CD4-positive, alpha-beta T cell treated with Interleukin-17A for 4 hours (primary cell): Measurements from ENCODE around the gene S1PR1.
A peak's percentile ranks its signal among the peaks of the same experiment; 100 is the strongest.
"Not testable (repeated sequence)": the region's sequence is repeated elsewhere in the genome, so short reads cannot be mapped to it uniquely, and the experiment has no call there.

Source experiments
- DNase-seq: peaks from one replicate; pipeline ENCODE4 v3.0.0-alpha.2; 2020; ENCODE audit warnings: mixed read lengths

Gene S1PR1

GRCh38 chr1:101220906-101221305 is 15.9 kb upstream of the S1PR1 start:
- DNase-seq, result no peak

GRCh38 chr1:101221945-101222429 is 14.8 kb upstream of the S1PR1 start:
- DNase-seq, result no peak

- DNase-seq, result no peak
These were observed 9.0 kb upstream of the S1PR1 start for GRCh38 chr1:101227837-101228236.

- DNase-seq, result no peak
These were observed 8.2 kb upstream of the S1PR1 start for GRCh38 chr1:101228424-101229134.

- not testable (repeated sequence) for DNase-seq
These were observed 4.6 kb upstream of the S1PR1 start for GRCh38 chr1:101232182-101232581.

GRCh38 chr1:101233495-101233894 is 3.3 kb upstream of the S1PR1 start:
- no peak for DNase-seq

- DNase-seq, result no peak
These were observed 1.6 kb upstream of the S1PR1 start for GRCh38 chr1:101235216-101235695.

GRCh38 chr1:101235696-101236515 is 913 bp upstream of the S1PR1 start:
- DNase-seq, result peak; percentile 82

GRCh38 chr1:101237229-101237837 is 514 bp downstream of the S1PR1 start:
- DNase-seq, result peak; percentile 46

- peak; percentile 80 for DNase-seq
These were observed 1.3 kb downstream of the S1PR1 start for GRCh38 chr1:101238031-101238628.

GRCh38 chr1:101238681-101239094 is 1.9 kb downstream of the S1PR1 start:
- peak; percentile 91 for DNase-seq

- DNase-seq, result peak; percentile 71
These were observed 2.5 kb downstream of the S1PR1 start for GRCh38 chr1:101239095-101240040.

GRCh38 chr1:101240041-101240430 is 3.2 kb downstream of the S1PR1 start:
- DNase-seq, result peak; percentile 24

- DNase-seq, result no peak
These were observed 4.8 kb downstream of the S1PR1 start for GRCh38 chr1:101241485-101242225.

- DNase-seq, result no peak
These were observed 5.7 kb downstream of the S1PR1 start for GRCh38 chr1:101242324-101243050.

GRCh38 chr1:101243751-101244150 is 6.9 kb downstream of the S1PR1 start:
- no peak for DNase-seq

GRCh38 chr1:101244842-101245241 is 8.0 kb downstream of the S1PR1 start:
- DNase-seq, result no peak

GRCh38 chr1:101245246-101245927 is 8.6 kb downstream of the S1PR1 start:
- DNase-seq, result no peak

- no peak for DNase-seq
These were observed 10.8 kb downstream of the S1PR1 start for GRCh38 chr1:101247404-101248287.
